HepG2 (cell line): ENCODE data around the gene F12. TPM values are rescaled to one million over a fixed set of nuclear protein-coding genes. Genes with fewer than 3 reads are reported as not detected.

Experiments
- BORCS8-MEF2B ChIP-seq: sonication (generic); formaldehyde crosslinking; IDR thresholded peaks from 2 replicates; pipeline ENCODE4 v1.8.0; 2022; ENCODE audit warnings: mild to moderate bottlenecking, missing genetic modification reagents
- DPF2 ChIP-seq: sonication (generic); formaldehyde crosslinking; IDR thresholded peaks from 2 replicates; pipeline ENCODE4 v1.4.0; 2020; ENCODE audit warnings: mild to moderate bottlenecking, low read depth, missing genetic modification reagents, borderline replicate concordance
- HOXA9 ChIP-seq: sonication (generic); formaldehyde crosslinking; IDR thresholded peaks from 2 replicates; pipeline ENCODE4 v1.8.1; 2022; ENCODE audit warnings: missing genetic modification reagents, mild to moderate bottlenecking, moderate library complexity, borderline replicate concordance
- KAT8 ChIP-seq: IDR thresholded peaks from 2 replicates; pipeline ENCODE4 v1.6.1; 2016; ENCODE audit warnings: missing genetic modification reagents, missing compliant biosample characterization
- KLF6 ChIP-seq: IDR thresholded peaks from 2 replicates; pipeline ENCODE4 v1.8.0; 2016; ENCODE audit warnings: missing biosample characterization, missing genetic modification reagents
- NAIF1 ChIP-seq: sonication (generic); formaldehyde crosslinking; IDR thresholded peaks from 2 replicates; pipeline ENCODE4 v1.5.0; 2020; ENCODE audit warnings: mild to moderate bottlenecking, missing genetic modification reagents, borderline replicate concordance
- NCOA1 ChIP-seq: sonication (generic); formaldehyde crosslinking; IDR thresholded peaks from 2 replicates; pipeline ENCODE4 v1.9.0; 2021; ENCODE audit warnings: missing genetic modification reagents
- NFATC3 ChIP-seq: sonication (generic); formaldehyde crosslinking; IDR thresholded peaks from 2 replicates; pipeline ENCODE4 v1.5.1; 2020; ENCODE audit warnings: mild to moderate bottlenecking, missing genetic modification reagents
- PHF8 ChIP-seq: sonication (generic); formaldehyde crosslinking; IDR thresholded peaks from 2 replicates; pipeline ENCODE4 v1.5.0; 2020; ENCODE audit warnings: missing genetic modification reagents
- TAF1 ChIP-seq: sonication (generic); formaldehyde crosslinking; IDR thresholded peaks from 2 replicates; pipeline ENCODE4 v1.4.0; 2020; ENCODE audit warnings: missing genetic modification reagents
- WIZ ChIP-seq: sonication (generic); formaldehyde crosslinking; IDR thresholded peaks from 2 replicates; pipeline ENCODE4 v1.5.1; 2020; ENCODE audit warnings: mild to moderate bottlenecking, missing genetic modification reagents
- ZBTB38 ChIP-seq: sonication (generic); formaldehyde crosslinking; IDR thresholded peaks from 2 replicates; pipeline ENCODE4 v1.5.1; 2020; ENCODE audit warnings: mild to moderate bottlenecking, missing genetic modification reagents
- ZMYM2 ChIP-seq: sonication (generic); formaldehyde crosslinking; IDR thresholded peaks from 2 replicates; pipeline ENCODE4 v1.8.0; 2022; ENCODE audit warnings: mild to moderate bottlenecking, missing genetic modification reagents
- ZNF569 ChIP-seq: sonication (generic); formaldehyde crosslinking; IDR thresholded peaks from 2 replicates; pipeline ENCODE4 v1.5.0; 2020; ENCODE audit warnings: mild to moderate bottlenecking, missing genetic modification reagents, moderate library complexity, borderline replicate concordance
- ZNF572 ChIP-seq: sonication (generic); formaldehyde crosslinking; IDR thresholded peaks from 2 replicates; pipeline ENCODE4 v1.5.1; 2020; ENCODE audit warnings: mild to moderate bottlenecking, missing genetic modification reagents
- ZNF619 ChIP-seq: sonication (generic); formaldehyde crosslinking; IDR thresholded peaks from 2 replicates; pipeline ENCODE4 v1.4.0; 2020; ENCODE audit warnings: mild to moderate bottlenecking, missing genetic modification reagents
- ZNF777 ChIP-seq: sonication (generic); formaldehyde crosslinking; IDR thresholded peaks from 2 replicates; pipeline ENCODE4 v1.4.0; 2020; ENCODE audit warnings: missing genetic modification reagents
- ZNF839 ChIP-seq: sonication (generic); formaldehyde crosslinking; IDR thresholded peaks from 2 replicates; pipeline ENCODE4 v1.4.0; 2020; ENCODE audit warnings: missing genetic modification reagents, mild to moderate bottlenecking, borderline replicate concordance
- polyA plus RNA-seq, 8 experiments: library from polyadenylated mRNA; depleted of rRNA in 3 of 8; stranded (reverse) in 7 of 8; unstranded in 1 of 8; fragments of >200 nt; fragmentation: Illumina TruSeq in 4 of 8; extraction: Trizol in 4 of 8; gene quantifications; 2 replicates each; pipeline versions ENCODE4 v1.2.1 to v1.2.3, GENCODE V29; 2011 to 2016; ENCODE audit warnings: low read depth in 4 of 8, missing spikeins in 1 of 8, mixed read lengths in 1 of 8; ENCODE audit not compliant: insufficient read depth in 1 of 8
- total RNA-seq, 5 experiments: library from RNA; depleted of rRNA; stranded (reverse); fragments of >200 nt; fragmentation: Illumina TruSeq; extraction: Trizol; gene quantifications; 2 replicates each; pipeline ENCODE4 v1.2.3, GENCODE V29; 2016; ENCODE audit warnings: low read depth in 1 of 5
- TF ChIP-seq, protein P1 (sequence below): sonication (generic); formaldehyde crosslinking; IDR thresholded peaks from 2 replicates; pipeline ENCODE4 v1.5.0; 2020; ENCODE audit warnings: missing genetic modification reagents, mild to moderate bottlenecking, borderline replicate concordance
- TF ChIP-seq, protein P2 (sequence below): sonication (generic); formaldehyde crosslinking; IDR thresholded peaks from 2 replicates; pipeline ENCODE4 v1.4.0; 2020; ENCODE audit warnings: missing genetic modification reagents
- TF ChIP-seq, protein P3 (sequence below): sonication (generic); formaldehyde crosslinking; IDR thresholded peaks from 2 replicates; pipeline ENCODE4 v1.4.0; 2020; ENCODE audit warnings: missing genetic modification reagents, borderline replicate concordance
- TF ChIP-seq, protein P4 (sequence below): sonication (generic); formaldehyde crosslinking; IDR thresholded peaks from 2 replicates; pipeline ENCODE4 v1.4.0; 2020; ENCODE audit warnings: missing genetic modification reagents
- TF ChIP-seq, protein P5 (sequence below): conservative IDR thresholded peaks from 2 replicates; pipeline ENCODE4 v1.6.1; 2018; ENCODE audit warnings: missing genetic modification reagents

Gene F12
- total and polyA plus RNA-seq, 2 of the 13 experiments (the other 11 are each of a cell fraction or from before 2014, with no cell fraction given) = 2.5 to 3.0 TPM

DNA sequence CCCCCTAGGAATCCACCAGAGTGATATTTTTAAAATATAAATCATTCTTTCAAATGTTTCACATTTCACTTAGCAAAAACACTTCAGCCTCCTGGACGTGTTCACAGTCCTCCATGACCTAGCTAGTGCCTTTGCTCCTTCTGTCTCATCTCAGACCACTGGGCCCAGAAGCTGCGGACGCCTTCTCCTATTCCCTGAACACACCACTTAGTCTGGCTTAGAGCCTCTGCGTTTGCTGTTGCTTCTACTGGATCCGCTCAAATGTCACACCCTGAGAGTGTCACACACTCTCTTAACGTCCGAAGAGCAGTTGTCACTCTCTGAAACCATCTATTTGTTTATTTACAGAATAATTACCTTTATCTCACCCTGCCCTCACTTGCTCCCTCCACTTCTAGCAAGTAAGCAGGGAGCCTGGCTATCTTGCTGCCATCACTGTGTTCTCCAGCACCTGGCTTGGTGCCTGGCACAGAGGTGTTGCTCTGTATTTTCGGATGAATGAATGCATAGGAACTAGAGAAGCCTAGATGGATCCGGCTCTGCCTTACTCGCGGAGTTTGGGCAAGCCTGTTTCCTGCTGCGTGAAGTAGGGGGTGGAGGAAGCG lies 15.9 kb upstream of the F12 start (continued):
- TF ChIP-seq TAF1 (no peak), HOXA9 (CRISPR knock-in tag) (0 out of 2 replicates have a peak, but pooled peaks have one; percentile 22), PHF8 (CRISPR knock-in tag) (no peak), NAIF1 (no peak), DPF2 (CRISPR knock-in tag) (no peak), ZNF572 (CRISPR knock-in tag) (0 out of 2 replicates have a peak, but pooled peaks have one; percentile 51), KAT8 (no peak), NCOA1 (0 out of 2 replicates have a peak, but pooled peaks have one; percentile 58), BORCS8-MEF2B (no peak), ZBTB38 (CRISPR knock-in tag) (0 out of 2 replicates have a peak, but pooled peaks have one; percentile 36), WIZ (CRISPR knock-in tag) (no peak), ZNF839 (CRISPR knock-in tag) (no peak), KLF6 (CRISPR knock-in tag) (no peak), ZNF777 (CRISPR knock-in tag) (no peak), NFATC3 (CRISPR knock-in tag) (0 out of 2 replicates have a peak, but pooled peaks have one; percentile 3), ZNF619 (CRISPR knock-in tag) (0 out of 2 replicates have a peak, but pooled peaks have one; percentile 32), ZNF569 (CRISPR knock-in tag) (no peak), ZMYM2 (CRISPR knock-in tag) (no peak)
- TF ChIP-seq, protein P1, sequence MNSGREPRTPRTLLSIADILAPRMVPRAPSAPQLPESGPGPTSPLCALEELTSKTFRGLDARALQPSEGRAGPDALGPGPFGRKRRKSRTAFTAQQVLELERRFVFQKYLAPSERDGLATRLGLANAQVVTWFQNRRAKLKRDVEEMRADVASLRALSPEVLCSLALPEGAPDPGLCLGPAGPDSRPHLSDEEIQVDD (CRISPR knock-in tag) = no peak
- TF ChIP-seq, protein P2, sequence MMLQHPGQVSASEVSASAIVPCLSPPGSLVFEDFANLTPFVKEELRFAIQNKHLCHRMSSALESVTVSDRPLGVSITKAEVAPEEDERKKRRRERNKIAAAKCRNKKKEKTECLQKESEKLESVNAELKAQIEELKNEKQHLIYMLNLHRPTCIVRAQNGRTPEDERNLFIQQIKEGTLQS = 0 out of 2 replicates have a peak, but pooled peaks have one; percentile 2
- TF ChIP-seq, protein P3, sequence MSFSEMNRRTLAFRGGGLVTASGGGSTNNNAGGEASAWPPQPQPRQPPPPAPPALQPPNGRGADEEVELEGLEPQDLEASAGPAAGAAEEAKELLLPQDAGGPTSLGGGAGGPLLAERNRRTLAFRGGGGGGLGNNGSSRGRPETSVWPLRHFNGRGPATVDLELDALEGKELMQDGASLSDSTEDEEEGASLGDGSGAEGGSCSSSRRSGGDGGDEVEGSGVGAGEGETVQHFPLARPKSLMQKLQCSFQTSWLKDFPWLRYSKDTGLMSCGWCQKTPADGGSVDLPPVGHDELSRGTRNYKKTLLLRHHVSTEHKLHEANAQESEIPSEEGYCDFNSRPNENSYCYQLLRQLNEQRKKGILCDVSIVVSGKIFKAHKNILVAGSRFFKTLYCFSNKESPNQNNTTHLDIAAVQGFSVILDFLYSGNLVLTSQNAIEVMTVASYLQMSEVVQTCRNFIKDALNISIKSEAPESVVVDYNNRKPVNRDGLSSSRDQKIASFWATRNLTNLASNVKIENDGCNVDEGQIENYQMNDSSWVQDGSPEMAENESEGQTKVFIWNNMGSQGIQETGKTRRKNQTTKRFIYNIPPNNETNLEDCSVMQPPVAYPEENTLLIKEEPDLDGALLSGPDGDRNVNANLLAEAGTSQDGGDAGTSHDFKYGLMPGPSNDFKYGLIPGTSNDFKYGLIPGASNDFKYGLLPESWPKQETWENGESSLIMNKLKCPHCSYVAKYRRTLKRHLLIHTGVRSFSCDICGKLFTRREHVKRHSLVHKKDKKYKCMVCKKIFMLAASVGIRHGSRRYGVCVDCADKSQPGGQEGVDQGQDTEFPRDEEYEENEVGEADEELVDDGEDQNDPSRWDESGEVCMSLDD (CRISPR knock-in tag) = no peak
- TF ChIP-seq, protein P4, sequence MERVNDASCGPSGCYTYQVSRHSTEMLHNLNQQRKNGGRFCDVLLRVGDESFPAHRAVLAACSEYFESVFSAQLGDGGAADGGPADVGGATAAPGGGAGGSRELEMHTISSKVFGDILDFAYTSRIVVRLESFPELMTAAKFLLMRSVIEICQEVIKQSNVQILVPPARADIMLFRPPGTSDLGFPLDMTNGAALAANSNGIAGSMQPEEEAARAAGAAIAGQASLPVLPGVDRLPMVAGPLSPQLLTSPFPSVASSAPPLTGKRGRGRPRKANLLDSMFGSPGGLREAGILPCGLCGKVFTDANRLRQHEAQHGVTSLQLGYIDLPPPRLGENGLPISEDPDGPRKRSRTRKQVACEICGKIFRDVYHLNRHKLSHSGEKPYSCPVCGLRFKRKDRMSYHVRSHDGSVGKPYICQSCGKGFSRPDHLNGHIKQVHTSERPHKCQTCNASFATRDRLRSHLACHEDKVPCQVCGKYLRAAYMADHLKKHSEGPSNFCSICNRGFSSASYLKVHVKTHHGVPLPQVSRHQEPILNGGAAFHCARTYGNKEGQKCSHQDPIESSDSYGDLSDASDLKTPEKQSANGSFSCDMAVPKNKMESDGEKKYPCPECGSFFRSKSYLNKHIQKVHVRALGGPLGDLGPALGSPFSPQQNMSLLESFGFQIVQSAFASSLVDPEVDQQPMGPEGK = no peak
- TF ChIP-seq, protein P5, sequence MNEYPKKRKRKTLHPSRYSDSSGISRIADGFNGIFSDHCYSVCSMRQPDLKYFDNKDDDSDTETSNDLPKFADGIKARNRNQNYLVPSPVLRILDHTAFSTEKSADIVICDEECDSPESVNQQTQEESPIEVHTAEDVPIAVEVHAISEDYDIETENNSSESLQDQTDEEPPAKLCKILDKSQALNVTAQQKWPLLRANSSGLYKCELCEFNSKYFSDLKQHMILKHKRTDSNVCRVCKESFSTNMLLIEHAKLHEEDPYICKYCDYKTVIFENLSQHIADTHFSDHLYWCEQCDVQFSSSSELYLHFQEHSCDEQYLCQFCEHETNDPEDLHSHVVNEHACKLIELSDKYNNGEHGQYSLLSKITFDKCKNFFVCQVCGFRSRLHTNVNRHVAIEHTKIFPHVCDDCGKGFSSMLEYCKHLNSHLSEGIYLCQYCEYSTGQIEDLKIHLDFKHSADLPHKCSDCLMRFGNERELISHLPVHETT (CRISPR knock-in tag) = no peak
